Parathyroid adenoma (tissue), 2 donors: ENCODE results near the gene CAMTA1.

ENCODE experiments used
- H2AFZ ChIP-seq: fragments of 300-600 bp; sonication (generic); one replicate; pipeline ENCODE4 v1.7.0; 2017; ENCODE audit warnings: antibody characterized with exemption, mild to moderate bottlenecking
- H3K27ac ChIP-seq: fragments of 300-600 bp; sonication (generic); one replicate; pipeline ENCODE4 v1.7.0; 2017
- H3K27me3 ChIP-seq: fragments of 300-600 bp; sonication (generic); one replicate; pipeline ENCODE4 v1.7.0; 2017; ENCODE audit warnings: low read length; ENCODE audit not compliant: control insufficient read depth, insufficient read depth
- H3K36me3 ChIP-seq: fragments of 300-600 bp; sonication (generic); one replicate; pipeline ENCODE4 v1.7.0; 2017; ENCODE audit warnings: low read length; ENCODE audit not compliant: control insufficient read depth, insufficient read depth
- H3K4me1 ChIP-seq: fragments of 300-600 bp; sonication (generic); one replicate; pipeline ENCODE4 v1.7.0; 2017; ENCODE audit warnings: control low read depth
- H3K4me2 ChIP-seq: fragments of 300-600 bp; sonication (generic); one replicate; pipeline ENCODE4 v1.7.0; 2017; ENCODE audit warnings: low read length
- H3K4me3 ChIP-seq: fragments of 300-600 bp; sonication (generic); one replicate; pipeline ENCODE4 v1.7.0; 2017; ENCODE audit warnings: low read depth, low read length
- H3K79me2 ChIP-seq: fragments of 300-600 bp; sonication (generic); one replicate; pipeline ENCODE4 v1.7.0; 2017; ENCODE audit warnings: control low read depth
- H3K9ac ChIP-seq: fragments of 300-600 bp; sonication (generic); one replicate; pipeline ENCODE4 v1.7.0; 2017; ENCODE audit warnings: mild to moderate bottlenecking
- H3K9me3 ChIP-seq: fragments of 300-600 bp; sonication (generic); one replicate; pipeline ENCODE4 v1.7.0; 2017; ENCODE audit warnings: low read length; ENCODE audit not compliant: control insufficient read depth
- CTCF ChIP-seq: fragments of 300-600 bp; sonication (generic); IDR thresholded peaks from one replicate; pipeline ENCODE4 v1.7.0; 2017; ENCODE audit warnings: antibody characterized with exemption, mild to moderate bottlenecking
- donor health status: primary hyperparathyroidism.

CAMTA1 gene

GRCh38 chr1:7284839-7285435, 499.7 kb downstream of the CAMTA1 start:
- Histone ChIP-seq H3K27ac (no peak overlapping the region), H3K4me1 (no peaks in the 10 kb centered on the region), H3K9ac (no peak overlapping the region), H3K4me3 (no peak overlapping the region), H3K9me3 (no peaks in the 10 kb centered on the region), H3K27me3 (no peaks in the 10 kb centered on the region), H3K79me2 (no peaks in the 10 kb centered on the region), H3K36me3 (no peaks in the 10 kb centered on the region), H3K4me2 (no peak overlapping the region), H2AFZ (no peak overlapping the region)
- no peak for TF ChIP-seq CTCF

GRCh38 chr1:7285856-7286454, 500.7 kb downstream of the CAMTA1 start:
- no peaks in the 10 kb centered on the region for H3K79me2 ChIP-seq
- H3K9ac ChIP-seq, result no peak overlapping the region
- TF ChIP-seq CTCF, result no peak

GRCh38 chr1:7287013-7287412, 501.8 kb downstream of the CAMTA1 start:
- no peaks in the 10 kb centered on the region for H3K27me3 ChIP-seq

More at GRCh38 chr1:7285856-7286454, 500.7 kb downstream of the CAMTA1 start:
- no peak overlapping the region for H2AFZ ChIP-seq
- H3K27me3 ChIP-seq, result no peaks in the 10 kb centered on the region
- H3K36me3 ChIP-seq, result no peaks in the 10 kb centered on the region
- no peak overlapping the region for H3K27ac ChIP-seq
- no peaks in the 10 kb centered on the region for H3K9me3 ChIP-seq
- H3K4me1 ChIP-seq, result no peaks in the 10 kb centered on the region
- H3K4me2 ChIP-seq, result no peak overlapping the region
- no peak overlapping the region for H3K4me3 ChIP-seq

GRCh38 chr1:7288992-7289391, 503.7 kb downstream of the CAMTA1 start:
- Histone ChIP-seq H3K4me1 (no peaks in the 10 kb centered on the region), H2AFZ (no peak overlapping the region), H3K36me3 (no peaks in the 10 kb centered on the region), H3K27me3 (no peaks in the 10 kb centered on the region), H3K9me3 (no peaks in the 10 kb centered on the region), H3K27ac (no peak overlapping the region), H3K9ac (no peak overlapping the region), H3K4me2 (no peak overlapping the region), H3K4me3 (no peak overlapping the region), H3K79me2 (no peaks in the 10 kb centered on the region)
- no peak for TF ChIP-seq CTCF

More at GRCh38 chr1:7287013-7287412, 501.8 kb downstream of the CAMTA1 start:
- no peak overlapping the region for H3K27ac ChIP-seq
- no peak for TF ChIP-seq CTCF
- H3K4me2 ChIP-seq, result no peak overlapping the region
- no peak overlapping the region for H3K9ac ChIP-seq
- H3K36me3 ChIP-seq, result no peaks in the 10 kb centered on the region
- H3K79me2 ChIP-seq, result no peaks in the 10 kb centered on the region
- no peaks in the 10 kb centered on the region for H3K9me3 ChIP-seq
- no peak overlapping the region for H3K4me3 ChIP-seq
- H2AFZ ChIP-seq, result no peak overlapping the region
- no peaks in the 10 kb centered on the region for H3K4me1 ChIP-seq

GRCh38 chr1:7289694-7290093, 504.4 kb downstream of the CAMTA1 start:
- H3K9ac ChIP-seq, result no peak overlapping the region
- H3K4me1 ChIP-seq, result no peaks in the 10 kb centered on the region
- H3K36me3 ChIP-seq, result no peaks in the 10 kb centered on the region
- no peaks in the 10 kb centered on the region for H3K9me3 ChIP-seq
- H3K27me3 ChIP-seq, result no peaks in the 10 kb centered on the region
- H3K79me2 ChIP-seq, result no peaks in the 10 kb centered on the region
- no peak overlapping the region for H3K4me3 ChIP-seq
- H2AFZ ChIP-seq, result no peak overlapping the region
- no peak for TF ChIP-seq CTCF
- no peak overlapping the region for H3K27ac ChIP-seq
- no peak overlapping the region for H3K4me2 ChIP-seq
